Gastrocnemius medialis (tissue), 4 donors: ENCODE results near the gene PSD4. TPM values are rescaled to one million over a fixed set of nuclear protein-coding genes. Genes with fewer than 3 reads are reported as not detected.

ENCODE experiments used
- ATAC-seq, 2 donors: fragments of 150-250 bp; one replicate each; pipeline ENCODE4 v1.9.1; 2016
- DNase-seq, 2 donors: peaks; one replicate each; pipeline ENCODE4 v3.0.0-alpha.2; 2019
- H3K27ac ChIP-seq, 4 donors: fragments of 200-600 bp; sonication (generic); 1 replicate in 1 of 4; 2 replicates in 3 of 4; pipeline ENCODE4 v1.5.1; 2016 to 2018; ENCODE audit warnings: mild to moderate bottlenecking in 2 of 4, moderate library complexity in 1 of 4
- H3K27me3 ChIP-seq, 3 donors: fragments of 200-600 bp; sonication (generic) in 2 of 3; 1 replicate in 1 of 3; 2 replicates in 2 of 3; pipeline versions ENCODE4 v1.5.1 to v1.6.0; 2016 to 2019; ENCODE audit warnings: mild to moderate bottlenecking in 1 of 3, moderate library complexity in 1 of 3
- H3K36me3 ChIP-seq, 2 donors: fragments of 200-600 bp; sonication (generic) in 1 of 2; one replicate each; pipeline ENCODE4 v1.5.1; 2017 to 2018
- H3K4me1 ChIP-seq, 2 donors: fragments of 200-600 bp; sonication (generic) in 1 of 2; one replicate each; pipeline ENCODE4 v1.5.1; 2016 to 2017; ENCODE audit warnings: mild to moderate bottlenecking in 2 of 2
- H3K4me3 ChIP-seq, 4 donors: fragments of 200-600 bp; sonication (generic) in 3 of 4; 1 replicate in 1 of 4; 2 replicates in 3 of 4; pipeline ENCODE4 v1.5.1; 2016 to 2019; ENCODE audit warnings: mild to moderate bottlenecking in 2 of 4
- H3K9me3 ChIP-seq, 3 donors: fragments of 200-600 bp; sonication (generic) in 2 of 3; 1 replicate in 1 of 3; 2 replicates in 2 of 3; pipeline ENCODE4 v1.5.1; 2016 to 2019
- POLR2A ChIP-seq, 2 donors: fragments of 450-650 bp; IDR thresholded peaks; one replicate each; pipeline ENCODE4 v1.6.1; 2017; ENCODE audit warnings: antibody characterized with exemption in 2 of 2, mild to moderate bottlenecking in 2 of 2, moderate library complexity in 2 of 2
- in situ Hi-C, 4 donors: fragments of 200-750 bp; cut with MboI; loops; one replicate each; pipeline versions ENCODE4 v1.15.0 to v1.8.0; 2017; ENCODE audit warnings: low sequenced_read_pairs in 4 of 4
- intact Hi-C: fragments of 100-400 bp; cut with DNase I; formaldehyde crosslinking; loops from one replicate; pipeline ENCODE4 v1.15.1; 2023; ENCODE audit warnings: low total_unique reads
- total RNA-seq, 4 donors: library from RNA; depleted of rRNA; stranded (reverse); fragments of >200 nt; gene quantifications; one replicate each; pipeline versions ENCODE4 v1.1.0 to v1.2.3, GENCODE V29; 2016
- TF ChIP-seq, protein P1 (sequence below), 5 experiments: fragments of 450-650 bp in 3 of 5; fragments of 200-600 bp in 2 of 5; sonication (generic) in 2 of 5; IDR thresholded peaks in 4 of 5; conservative IDR thresholded peaks in 1 of 5; 1 replicate in 4 of 5; 2 replicates in 1 of 5; pipeline ENCODE4 v1.5.1; 2016 to 2019; ENCODE audit warnings: antibody characterized with exemption in 5 of 5, mild to moderate bottlenecking in 3 of 5, moderate library complexity in 3 of 5

The PSD4 gene
- total RNA-seq, 4 donors from 2014 or later = 0.32 to 1.3 (median 1.2) TPM

DNA sequence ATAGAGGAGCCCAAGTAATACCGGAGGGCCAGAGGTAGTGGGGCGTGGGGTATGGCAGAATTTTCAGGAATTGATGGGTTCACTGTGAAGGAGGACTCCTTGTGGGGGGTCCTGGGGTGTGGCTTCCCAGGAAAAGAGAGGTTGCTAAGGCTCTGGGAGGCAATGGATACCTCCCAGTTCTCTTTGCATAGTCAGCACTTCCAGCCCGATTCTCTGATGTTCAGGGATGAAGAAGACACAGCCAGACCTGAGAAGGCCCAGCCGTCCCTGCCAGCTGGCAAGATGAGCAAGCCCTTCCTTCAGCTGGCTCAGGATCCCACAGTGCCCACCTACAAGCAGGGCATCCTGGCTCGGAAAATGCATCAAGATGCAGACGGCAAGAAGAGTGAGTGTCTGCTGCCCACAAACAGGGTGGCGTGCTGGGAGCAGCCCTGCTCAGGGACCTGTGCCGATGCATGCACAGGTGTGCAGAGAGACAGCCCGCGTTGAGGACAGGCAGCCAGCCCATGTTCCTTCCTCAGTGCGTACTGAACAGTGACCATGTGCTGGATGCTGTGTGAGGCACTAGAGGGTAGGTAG lies 22.2 kb downstream of the PSD4 start:
- no peak for DNase-seq
- H3K36me3 ChIP-seq = no peaks in the 10 kb centered on the region
- no peaks in the 10 kb centered on the region for H3K9me3 ChIP-seq
- H3K27me3 ChIP-seq = no peaks in the 10 kb centered on the region
- no peak for ATAC-seq
- no peak overlapping the region for H3K4me3 ChIP-seq
- in situ Hi-C loops = no loop called here
- H3K27ac ChIP-seq = no peak overlapping the region
- intact Hi-C loops = no loop called here
- TF ChIP-seq, protein P1, sequence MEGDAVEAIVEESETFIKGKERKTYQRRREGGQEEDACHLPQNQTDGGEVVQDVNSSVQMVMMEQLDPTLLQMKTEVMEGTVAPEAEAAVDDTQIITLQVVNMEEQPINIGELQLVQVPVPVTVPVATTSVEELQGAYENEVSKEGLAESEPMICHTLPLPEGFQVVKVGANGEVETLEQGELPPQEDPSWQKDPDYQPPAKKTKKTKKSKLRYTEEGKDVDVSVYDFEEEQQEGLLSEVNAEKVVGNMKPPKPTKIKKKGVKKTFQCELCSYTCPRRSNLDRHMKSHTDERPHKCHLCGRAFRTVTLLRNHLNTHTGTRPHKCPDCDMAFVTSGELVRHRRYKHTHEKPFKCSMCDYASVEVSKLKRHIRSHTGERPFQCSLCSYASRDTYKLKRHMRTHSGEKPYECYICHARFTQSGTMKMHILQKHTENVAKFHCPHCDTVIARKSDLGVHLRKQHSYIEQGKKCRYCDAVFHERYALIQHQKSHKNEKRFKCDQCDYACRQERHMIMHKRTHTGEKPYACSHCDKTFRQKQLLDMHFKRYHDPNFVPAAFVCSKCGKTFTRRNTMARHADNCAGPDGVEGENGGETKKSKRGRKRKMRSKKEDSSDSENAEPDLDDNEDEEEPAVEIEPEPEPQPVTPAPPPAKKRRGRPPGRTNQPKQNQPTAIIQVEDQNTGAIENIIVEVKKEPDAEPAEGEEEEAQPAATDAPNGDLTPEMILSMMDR (IDR thresholded peaks at IDR 0.05 in 4 of 5, conservative IDR thresholded peaks at IDR 0.05 in 1 of 5) = no peak
- TF ChIP-seq POLR2A (IDR thresholded peaks at IDR 0.05) = no peak
- H3K4me1 ChIP-seq = peaks cover 0 to 3% of the 10 kb centered on the region in 2 donors

DNA sequence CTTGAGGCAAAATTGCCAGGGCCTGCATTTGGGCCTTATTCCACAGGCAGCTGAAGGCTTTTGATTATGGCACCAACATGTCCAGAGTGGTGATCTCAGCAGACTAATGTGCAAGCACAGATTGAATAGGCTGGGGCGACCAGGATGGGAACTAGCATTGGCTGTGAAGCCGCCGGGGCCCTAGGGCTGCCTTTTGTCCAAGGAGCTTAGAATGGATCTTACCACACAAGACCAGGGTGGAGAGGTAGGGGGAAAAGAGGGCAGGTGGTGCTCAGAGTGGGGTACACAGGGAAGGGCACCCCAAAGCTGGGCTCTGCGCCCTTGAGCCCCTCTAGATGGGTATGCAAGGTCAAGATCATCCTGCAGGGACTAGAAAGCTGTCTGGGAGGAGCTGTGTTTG lies 23.1 kb downstream of the PSD4 start:
- no peaks in the 10 kb centered on the region for H3K27me3 ChIP-seq
- no peaks in the 10 kb centered on the region for H3K36me3 ChIP-seq
- DNase-seq = no peak
- H3K27ac ChIP-seq = no peak overlapping the region
- H3K4me3 ChIP-seq = no peak overlapping the region
- H3K4me1 ChIP-seq = peaks cover 0 to 3% of the 10 kb centered on the region in 2 donors
- in situ Hi-C loops = no loop called here
- no peak for TF ChIP-seq POLR2A (IDR thresholded peaks at IDR 0.05)
- intact Hi-C loops = no loop called here
- no peak for ATAC-seq
- no peaks in the 10 kb centered on the region for H3K9me3 ChIP-seq

DNA sequence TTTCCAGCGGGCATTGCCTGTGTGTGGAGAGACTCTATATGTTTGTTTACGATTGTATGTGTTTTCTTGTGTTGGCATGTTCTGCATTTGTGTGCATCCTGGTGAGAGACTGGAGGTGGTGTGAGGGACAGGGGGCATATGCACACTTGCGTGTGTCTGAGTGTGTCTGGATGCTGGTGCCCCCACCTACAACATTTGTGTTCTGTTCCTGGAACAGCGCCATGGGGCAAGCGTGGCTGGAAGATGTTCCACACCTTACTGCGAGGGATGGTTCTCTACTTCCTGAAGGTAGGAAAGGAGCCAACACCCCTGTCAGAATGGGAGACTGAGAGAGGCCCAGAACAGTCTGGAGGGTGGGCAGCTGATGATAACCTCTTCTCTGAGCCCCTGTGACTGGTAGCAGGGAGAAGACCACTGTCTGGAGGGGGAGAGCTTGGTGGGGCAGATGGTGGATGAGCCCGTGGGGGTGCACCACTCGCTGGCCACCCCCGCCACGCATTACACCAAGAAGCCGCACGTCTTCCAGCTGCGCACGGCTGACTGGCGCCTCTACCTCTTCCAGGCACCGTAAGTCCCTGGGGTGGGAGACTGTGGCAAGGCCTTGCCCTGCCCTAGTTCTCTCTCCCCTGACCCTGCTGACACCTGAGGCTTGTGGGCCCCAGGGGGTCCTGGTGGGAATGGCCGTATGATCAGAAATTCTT lies 23.7 kb downstream of the PSD4 start:
- Histone ChIP-seq H3K9me3 (no peaks in the 10 kb centered on the region), H3K27me3 (no peaks in the 10 kb centered on the region), H3K4me3 (no peak overlapping the region), H3K4me1 (peaks cover 0 to 3% of the 10 kb centered on the region in 2 donors), H3K27ac (no peak overlapping the region), H3K36me3 (no peaks in the 10 kb centered on the region)
- intact Hi-C loops = loop anchor here (2.0 kb wide), 1 partner anchor 59 kb away; no protein-coding TSS in a partner anchor
- no peak for ATAC-seq
- no peak for TF ChIP-seq POLR2A (IDR thresholded peaks at IDR 0.05)
- TF ChIP-seq, protein P1 (IDR thresholded peaks at IDR 0.05 in 4 of 5, conservative IDR thresholded peaks at IDR 0.05 in 1 of 5) = no peak
- DNase-seq = no peak
- in situ Hi-C loops = no loop called here

DNA sequence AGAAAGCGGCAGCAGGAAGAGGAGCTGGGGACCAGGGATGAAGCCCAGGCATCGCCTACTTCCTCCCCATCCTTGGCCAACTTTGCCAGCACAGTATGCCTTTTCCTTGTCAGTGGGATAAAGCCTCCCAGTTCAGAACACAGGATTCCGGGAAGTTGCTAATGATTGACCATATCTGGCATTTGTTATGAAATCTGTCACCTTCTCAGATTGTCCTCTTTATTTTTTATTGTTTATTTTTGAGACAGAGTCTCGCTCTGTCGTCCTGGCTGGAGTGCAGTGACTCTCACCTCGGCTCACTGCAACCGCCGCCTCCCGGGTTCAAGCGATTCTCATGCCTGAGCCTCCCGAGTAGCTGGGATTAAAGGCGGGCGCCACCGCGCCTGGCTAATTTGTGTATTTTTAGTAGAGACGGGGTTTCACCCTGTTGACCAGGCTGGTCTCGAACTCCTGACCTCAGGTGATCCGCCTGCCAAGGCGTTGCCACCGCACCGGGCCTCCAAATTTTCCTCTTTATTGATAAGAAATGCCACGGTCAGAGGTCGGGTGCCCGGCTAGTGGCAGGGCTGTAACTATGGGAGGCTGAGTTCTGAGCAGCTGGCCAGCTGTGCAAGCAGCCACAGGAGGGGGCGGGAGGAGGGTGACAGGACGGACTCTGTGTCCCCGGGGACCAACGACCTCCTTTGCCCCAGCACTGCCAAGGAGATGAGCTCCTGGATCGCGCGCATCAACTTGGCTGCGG lies 24.4 kb downstream of the PSD4 start:
- in situ Hi-C loops (no loop called here), intact Hi-C loops (loop anchor here (2.0 kb wide), 1 partner anchor 59 kb away; no protein-coding TSS in a partner anchor)
- TF ChIP-seq POLR2A (IDR thresholded peaks at IDR 0.05) = no peak
- TF ChIP-seq, protein P1 (IDR thresholded peaks at IDR 0.05 in 4 of 5, conservative IDR thresholded peaks at IDR 0.05 in 1 of 5) = no peak
- H3K4me3 ChIP-seq = peak overlapping the region; percentile 61 to 98 (median 72)
- peaks cover 0 to 3% of the 10 kb centered on the region in 2 donors for H3K4me1 ChIP-seq
- H3K27ac ChIP-seq = peak overlapping the region in 1 of 4 donors; percentile 38
- ATAC-seq (peak in 1 of 2 donors; percentile 10), DNase-seq (no peak)
- no peaks in the 10 kb centered on the region for H3K9me3 ChIP-seq
- H3K27me3 ChIP-seq = no peaks in the 10 kb centered on the region
- no peaks in the 10 kb centered on the region for H3K36me3 ChIP-seq
